Measurements from ENCODE around the gene SNRNP25. TPM values are rescaled to one million over a fixed set of nuclear protein-coding genes. Genes with fewer than 3 reads are reported as not detected.

SNRNP25 gene
- total and polyA plus RNA-seq, 9 of the 15 experiments (the other 6 are each of a cell fraction or from before 2014, with no cell fraction given): 59.0 to 176 (median 108) TPM

DNA sequence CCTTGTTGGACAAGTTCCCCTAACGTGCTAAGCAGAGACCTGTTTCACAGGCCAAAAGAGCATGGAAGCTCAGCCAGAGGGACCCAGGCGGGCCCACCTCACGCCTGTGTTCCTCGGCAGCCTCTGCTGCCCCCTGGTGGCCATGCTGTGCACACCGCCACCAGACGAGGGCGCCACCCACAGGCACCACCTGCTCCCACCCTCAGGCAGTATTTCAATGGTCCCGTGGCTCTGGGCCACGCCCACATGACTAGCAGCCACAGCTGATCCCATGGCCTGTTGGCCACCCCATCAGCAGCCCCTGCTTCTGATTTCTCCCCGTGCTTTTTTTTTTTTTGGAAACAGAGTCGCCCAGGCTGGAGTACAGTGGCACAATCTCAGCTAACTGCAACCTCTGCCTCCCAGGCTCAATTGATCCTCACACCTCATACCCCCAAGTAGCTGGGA, 43.3 kb downstream of the SNRNP25 start (continued):
- TF ChIP-seq, protein P1, sequence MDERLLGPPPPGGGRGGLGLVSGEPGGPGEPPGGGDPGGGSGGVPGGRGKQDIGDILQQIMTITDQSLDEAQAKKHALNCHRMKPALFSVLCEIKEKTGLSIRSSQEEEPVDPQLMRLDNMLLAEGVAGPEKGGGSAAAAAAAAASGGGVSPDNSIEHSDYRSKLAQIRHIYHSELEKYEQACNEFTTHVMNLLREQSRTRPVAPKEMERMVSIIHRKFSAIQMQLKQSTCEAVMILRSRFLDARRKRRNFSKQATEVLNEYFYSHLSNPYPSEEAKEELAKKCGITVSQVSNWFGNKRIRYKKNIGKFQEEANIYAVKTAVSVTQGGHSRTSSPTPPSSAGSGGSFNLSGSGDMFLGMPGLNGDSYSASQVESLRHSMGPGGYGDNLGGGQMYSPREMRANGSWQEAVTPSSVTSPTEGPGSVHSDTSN (CRISPR knock-in tag; IDR thresholded peaks at IDR 0.05; ENCODE audit: low read depth): no peak
- TF ChIP-seq, protein P1 (tag; conservative IDR thresholded peaks at IDR 0.05; ENCODE audit: low read depth): peak; percentile 74
- TF ChIP-seq, protein P2, sequence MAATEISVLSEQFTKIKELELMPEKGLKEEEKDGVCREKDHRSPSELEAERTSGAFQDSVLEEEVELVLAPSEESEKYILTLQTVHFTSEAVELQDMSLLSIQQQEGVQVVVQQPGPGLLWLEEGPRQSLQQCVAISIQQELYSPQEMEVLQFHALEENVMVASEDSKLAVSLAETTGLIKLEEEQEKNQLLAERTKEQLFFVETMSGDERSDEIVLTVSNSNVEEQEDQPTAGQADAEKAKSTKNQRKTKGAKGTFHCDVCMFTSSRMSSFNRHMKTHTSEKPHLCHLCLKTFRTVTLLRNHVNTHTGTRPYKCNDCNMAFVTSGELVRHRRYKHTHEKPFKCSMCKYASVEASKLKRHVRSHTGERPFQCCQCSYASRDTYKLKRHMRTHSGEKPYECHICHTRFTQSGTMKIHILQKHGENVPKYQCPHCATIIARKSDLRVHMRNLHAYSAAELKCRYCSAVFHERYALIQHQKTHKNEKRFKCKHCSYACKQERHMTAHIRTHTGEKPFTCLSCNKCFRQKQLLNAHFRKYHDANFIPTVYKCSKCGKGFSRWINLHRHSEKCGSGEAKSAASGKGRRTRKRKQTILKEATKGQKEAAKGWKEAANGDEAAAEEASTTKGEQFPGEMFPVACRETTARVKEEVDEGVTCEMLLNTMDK (IDR thresholded peaks at IDR 0.05; ENCODE audit: borderline replicate concordance, insufficient read depth, low read depth, low read length, poor library complexity, severe bottlenecking): peak; percentile 97
- TF ChIP-seq FOS (IDR thresholded peaks at IDR 0.05; ENCODE audit: extremely low read depth, insufficient read length): no peak
- TF ChIP-seq, protein P3, sequence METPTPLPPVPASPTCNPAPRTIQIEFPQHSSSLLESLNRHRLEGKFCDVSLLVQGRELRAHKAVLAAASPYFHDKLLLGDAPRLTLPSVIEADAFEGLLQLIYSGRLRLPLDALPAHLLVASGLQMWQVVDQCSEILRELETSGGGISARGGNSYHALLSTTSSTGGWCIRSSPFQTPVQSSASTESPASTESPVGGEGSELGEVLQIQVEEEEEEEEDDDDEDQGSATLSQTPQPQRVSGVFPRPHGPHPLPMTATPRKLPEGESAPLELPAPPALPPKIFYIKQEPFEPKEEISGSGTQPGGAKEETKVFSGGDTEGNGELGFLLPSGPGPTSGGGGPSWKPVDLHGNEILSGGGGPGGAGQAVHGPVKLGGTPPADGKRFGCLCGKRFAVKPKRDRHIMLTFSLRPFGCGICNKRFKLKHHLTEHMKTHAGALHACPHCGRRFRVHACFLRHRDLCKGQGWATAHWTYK (CRISPR knock-in tag; IDR thresholded peaks at IDR 0.05): peak; percentile 97
- TF ChIP-seq MEIS2 (IDR thresholded peaks at IDR 0.05; ENCODE audit: partially characterized antibody): peak; percentile 80
- peak in 2 of 3 experiments; percentile 66 to 76 for TF ChIP-seq YY1 (IDR thresholded peaks at IDR 0.05; ENCODE audit: borderline replicate concordance in 1 of 3, control insufficient read depth in 1 of 3, extremely low read depth in 1 of 3, insufficient read depth in 3 of 3, insufficient read length in 1 of 3, insufficient replicate concordance in 2 of 3, low read depth in 1 of 3, low read length in 2 of 3)
- TF ChIP-seq HDAC2 (IDR thresholded peaks at IDR 0.05): peak; percentile 76
- 0 out of 2 replicates have a peak, but pooled peaks have one; percentile 40 for TF ChIP-seq GTF2F1 (IDR thresholded peaks at IDR 0.05; ENCODE audit: low read depth, low read length)
- TF ChIP-seq NBN (IDR thresholded peaks at IDR 0.05; ENCODE audit: low read depth): peak; percentile 70; the same call in 1 of the 2 replicates
- no peak for TF ChIP-seq ZNF253 (CRISPR knock-in tag; conservative IDR thresholded peaks at IDR 0.05)
- TF ChIP-seq RBFOX2 (IDR thresholded peaks at IDR 0.05; ENCODE audit: low read depth, low read length): peak; percentile 42; the same call in 1 of the 2 replicates
- peak; percentile 87 for TF ChIP-seq PKNOX1 (IDR thresholded peaks at IDR 0.05)
- TF ChIP-seq MYC (IDR thresholded peaks at IDR 0.05; ENCODE audit: low read depth, low read length): peak; percentile 89
- no peak for TF ChIP-seq MYC (CRISPR knock-in tag; IDR thresholded peaks at IDR 0.05; ENCODE audit: borderline replicate concordance, low read depth)
- peak in 1 of 2 experiments; percentile 55; a peak in 1 of 4 replicates for TF ChIP-seq TBL1XR1 (IDR thresholded peaks at IDR 0.05; ENCODE audit: low read length in 2 of 2)
- TF ChIP-seq, protein P4, sequence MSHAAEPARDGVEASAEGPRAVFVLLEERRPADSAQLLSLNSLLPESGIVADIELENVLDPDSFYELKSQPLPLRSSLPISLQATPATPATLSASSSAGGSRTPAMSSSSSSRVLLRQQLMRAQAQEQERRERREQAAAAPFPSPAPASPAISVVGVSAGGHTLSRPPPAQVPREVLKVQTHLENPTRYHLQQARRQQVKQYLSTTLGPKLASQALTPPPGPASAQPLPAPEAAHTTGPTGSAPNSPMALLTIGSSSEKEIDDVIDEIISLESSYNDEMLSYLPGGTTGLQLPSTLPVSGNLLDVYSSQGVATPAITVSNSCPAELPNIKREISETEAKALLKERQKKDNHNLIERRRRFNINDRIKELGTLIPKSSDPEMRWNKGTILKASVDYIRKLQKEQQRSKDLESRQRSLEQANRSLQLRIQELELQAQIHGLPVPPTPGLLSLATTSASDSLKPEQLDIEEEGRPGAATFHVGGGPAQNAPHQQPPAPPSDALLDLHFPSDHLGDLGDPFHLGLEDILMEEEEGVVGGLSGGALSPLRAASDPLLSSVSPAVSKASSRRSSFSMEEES (CRISPR knock-in tag; IDR thresholded peaks at IDR 0.05): peak; percentile 22
- peak; percentile 45; the same call in 1 of the 2 replicates for TF ChIP-seq MAFK (IDR thresholded peaks at IDR 0.05; ENCODE audit: low read length)
